WTC11 (cell line): ENCODE measurements around the gene DCTN1. TPM values are rescaled to one million over a fixed set of nuclear protein-coding genes. Genes with fewer than 3 reads are reported as not detected.

Source experiments
- ATAC-seq: fragments of 200-7000 bp; cut with Tn5 transposase; 2 replicates; pipeline ENCODE4 v1.10.0; 2021; ENCODE audit warnings: mild to moderate bottlenecking, moderate library complexity
- CTCF ChIA-PET: fragments of 300-600 bp; sonication (Branson Sonifier 250); formaldehyde crosslinking; loops from one replicate; lab custom pipeline; 2021; ENCODE audit warnings: antibody characterized with exemption; lab: Charles Lee
- POLR2A ChIA-PET: fragments of 350-600 bp; sonication (Branson Sonifier 250); formaldehyde crosslinking; loops from one replicate; lab custom pipeline; 2021; ENCODE audit warnings: antibody characterized with exemption; lab: Charles Lee
- DNase-seq: peaks from one replicate; pipeline ENCODE4 v3.0.0; 2021; ENCODE audit warnings: low spot score
- H3K27ac Mint-ChIP-seq: 2 replicates; pipeline ENCODE4 v1.8.0; 2021; ENCODE audit warnings: mixed read lengths
- H3K27me3 Mint-ChIP-seq: 2 replicates; pipeline ENCODE4 v1.8.0; 2021; ENCODE audit warnings: low read depth, mild to moderate bottlenecking, moderate library complexity, mixed read lengths
- H3K36me3 Mint-ChIP-seq: 2 replicates; pipeline ENCODE4 v1.8.0; 2021; ENCODE audit warnings: mixed read lengths
- H3K4me1 Mint-ChIP-seq: 2 replicates; pipeline ENCODE4 v1.8.0; 2022; ENCODE audit warnings: mixed read lengths
- H3K4me3 Mint-ChIP-seq: 2 replicates; pipeline ENCODE4 v1.8.0; 2021; ENCODE audit warnings: mild to moderate bottlenecking, moderate library complexity, mixed read lengths
- H3K9me3 Mint-ChIP-seq: 2 replicates; pipeline ENCODE4 v1.8.0; 2021; ENCODE audit warnings: mixed read lengths
- AFF4 ChIP-seq: sonication (generic); formaldehyde crosslinking; IDR thresholded peaks from 2 replicates; pipeline ENCODE4 v1.8.1; 2023; ENCODE audit warnings: mild to moderate bottlenecking, missing genetic modification reagents, borderline replicate concordance
- ATF3 ChIP-seq: sonication (generic); formaldehyde crosslinking; conservative IDR thresholded peaks from 2 replicates; pipeline ENCODE4 v1.8.1; 2022; ENCODE audit warnings: mild to moderate bottlenecking, missing genetic modification reagents
- ATF6 ChIP-seq: sonication (generic); formaldehyde crosslinking; IDR thresholded peaks from 2 replicates; pipeline ENCODE4 v1.8.1; 2023; ENCODE audit warnings: mild to moderate bottlenecking, missing genetic modification reagents
- ETV6 ChIP-seq: sonication (generic); formaldehyde crosslinking; IDR thresholded peaks from 2 replicates; pipeline ENCODE4 v1.8.1; 2022; ENCODE audit warnings: mild to moderate bottlenecking, missing genetic modification reagents
- FOXK1 ChIP-seq: sonication (generic); formaldehyde crosslinking; IDR thresholded peaks from 2 replicates; pipeline ENCODE4 v1.8.0; 2022; ENCODE audit warnings: mild to moderate bottlenecking, moderate library complexity, missing genetic modification reagents
- FOXP1 ChIP-seq: sonication (generic); formaldehyde crosslinking; IDR thresholded peaks from 2 replicates; pipeline ENCODE4 v1.8.0; 2022; ENCODE audit warnings: missing genetic modification reagents, mild to moderate bottlenecking, moderate library complexity, borderline replicate concordance
- GABPB1 ChIP-seq: sonication (generic); formaldehyde crosslinking; IDR thresholded peaks from 2 replicates; pipeline ENCODE4 v1.8.1; 2023; ENCODE audit warnings: mild to moderate bottlenecking, missing genetic modification reagents
- IRF2 ChIP-seq: sonication (generic); formaldehyde crosslinking; IDR thresholded peaks from 2 replicates; pipeline ENCODE4 v1.8.0; 2022; ENCODE audit warnings: low read depth, missing genetic modification reagents, borderline replicate concordance
- JUN ChIP-seq: sonication (generic); formaldehyde crosslinking; IDR thresholded peaks from 2 replicates; pipeline ENCODE4 v1.8.0; 2023; ENCODE audit warnings: mild to moderate bottlenecking, missing genetic modification reagents
- MLX ChIP-seq: sonication (generic); formaldehyde crosslinking; IDR thresholded peaks from 2 replicates; pipeline ENCODE4 v1.8.1; 2023; ENCODE audit warnings: mild to moderate bottlenecking, missing genetic modification reagents, moderate library complexity
- NFATC4 ChIP-seq: fragments of 250-450 bp; sonication (Bioruptor Pico); IDR thresholded peaks from 2 replicates; pipeline ENCODE4 v1.9.0; 2021; ENCODE audit warnings: mild to moderate bottlenecking
- NR2C2 ChIP-seq: sonication (generic); formaldehyde crosslinking; IDR thresholded peaks from 2 replicates; pipeline ENCODE4 v1.8.0; 2022; ENCODE audit warnings: mild to moderate bottlenecking, missing genetic modification reagents
- PRRX2 ChIP-seq: fragments of 250-450 bp; sonication (Bioruptor Pico); IDR thresholded peaks from 2 replicates; pipeline ENCODE4 v1.8.0; 2021; ENCODE audit warnings: mild to moderate bottlenecking
- RORB ChIP-seq: fragments of 250-450 bp; sonication (Bioruptor Pico); IDR thresholded peaks from 2 replicates; pipeline ENCODE4 v1.9.0; 2021; ENCODE audit warnings: mild to moderate bottlenecking
- SOX15 ChIP-seq: fragments of 250-450 bp; sonication (Bioruptor Pico); IDR thresholded peaks from 2 replicates; pipeline ENCODE4 v1.9.0; 2021; ENCODE audit warnings: mild to moderate bottlenecking
- ZBTB21 ChIP-seq: sonication (generic); formaldehyde crosslinking; IDR thresholded peaks from 2 replicates; pipeline ENCODE4 v1.8.1; 2023; ENCODE audit warnings: mild to moderate bottlenecking, missing genetic modification reagents, borderline replicate concordance
- ZBTB43 ChIP-seq: sonication (generic); formaldehyde crosslinking; IDR thresholded peaks from 2 replicates; pipeline ENCODE4 v1.8.1; 2023; ENCODE audit warnings: mild to moderate bottlenecking, missing genetic modification reagents
- ZNF138 ChIP-seq: sonication (generic); formaldehyde crosslinking; conservative IDR thresholded peaks from 2 replicates; pipeline ENCODE4 v1.8.1; 2022; ENCODE audit warnings: mild to moderate bottlenecking, moderate library complexity, missing genetic modification reagents
- ZNF219 ChIP-seq: sonication (generic); formaldehyde crosslinking; IDR thresholded peaks from 2 replicates; pipeline ENCODE4 v1.8.0; 2023; ENCODE audit warnings: missing genetic modification reagents, mild to moderate bottlenecking, borderline replicate concordance
- ZNF232 ChIP-seq: sonication (generic); formaldehyde crosslinking; IDR thresholded peaks from 2 replicates; pipeline ENCODE4 v1.8.0; 2022; ENCODE audit warnings: mild to moderate bottlenecking, missing genetic modification reagents
- ZNF317 ChIP-seq: sonication (generic); formaldehyde crosslinking; IDR thresholded peaks from 2 replicates; pipeline ENCODE4 v1.8.1; 2023; ENCODE audit warnings: low read depth, mild to moderate bottlenecking, moderate library complexity, missing genetic modification reagents, borderline replicate concordance
- ZNF416 ChIP-seq: fragments of 250-450 bp; sonication (Bioruptor Pico); IDR thresholded peaks from 2 replicates; pipeline ENCODE4 v1.9.0; 2021; ENCODE audit warnings: mild to moderate bottlenecking, inconsistent platforms
- total RNA-seq: library from RNA; stranded (reverse); gene quantifications from 3 replicates; pipeline ENCODE4 v1.2.3, GENCODE V29; 2021
- TF ChIP-seq, protein P1 (sequence below): sonication (generic); formaldehyde crosslinking; IDR thresholded peaks from 2 replicates; pipeline ENCODE4 v1.8.0; 2022; ENCODE audit warnings: mild to moderate bottlenecking, missing genetic modification reagents
- TF ChIP-seq, protein P2 (sequence below): fragments of 200-600 bp; IDR thresholded peaks from 2 replicates; pipeline ENCODE4 v1.8.0; 2022; ENCODE audit warnings: antibody characterized with exemption

Gene DCTN1
- total RNA-seq, 1 experiment from 2014 or later, result 179 TPM

DNA sequence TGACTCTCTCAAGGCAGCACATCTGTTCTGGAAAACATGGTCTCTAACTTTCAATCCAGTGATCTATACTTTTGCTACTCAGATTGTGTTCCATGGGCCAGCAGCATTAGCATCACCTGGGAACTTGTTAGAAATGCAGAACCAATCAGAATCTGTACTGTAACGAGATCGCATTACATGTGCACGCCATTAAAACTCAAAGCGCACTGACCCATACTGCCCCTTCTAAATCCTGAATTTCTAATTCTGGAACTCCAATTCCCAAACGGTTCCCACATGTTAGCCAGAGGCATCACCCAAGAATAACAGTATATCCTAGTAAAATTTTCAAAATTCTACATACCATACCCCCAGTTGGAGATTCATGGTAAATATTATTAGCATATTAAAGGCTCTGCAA, 10.5 kb upstream of the DCTN1 start:
- Mint-ChIP-seq H3K27ac (no peak overlapping the region), H3K27me3 (no peaks in the 10 kb centered on the region; the same call in none of the 2 replicates), H3K4me1 (peaks cover 4% of the 10 kb centered on the region; the same call in 1 of the 2 replicates), H3K9me3 (no peaks in the 10 kb centered on the region)
- ATAC-seq, result no peak
- no peak for DNase-seq
- ChIA-PET CTCF (interaction anchor here (0.9 to 3.3 kb wide), 21 partner anchors 8 to 270 kb away, joined by 3 to 36 read pairs (median 8); partner anchors contain the start of genes AUP1, CCDC142, DCTN1 and MOB1A), POLR2A (interaction anchor here (1.0 to 1.3 kb wide), 4 partner anchors 16 to 52 kb away, joined by 3 to 7 read pairs (median 5); no protein-coding TSS in a partner anchor)
- no peak for TF ChIP-seq NFATC4
- TF ChIP-seq ZNF317 (CRISPR knock-in tag), result no peak
- TF ChIP-seq ATF3 (CRISPR knock-in tag), result no peak
- TF ChIP-seq AFF4 (CRISPR knock-in tag), result no peak
- no peak for TF ChIP-seq IRF2 (CRISPR knock-in tag)
- no peak for TF ChIP-seq SOX15 (CRISPR knock-in tag)
- no peak for TF ChIP-seq PRRX2 (CRISPR knock-in tag)
- TF ChIP-seq NR2C2 (CRISPR knock-in tag), result no peak
- TF ChIP-seq, all 79 proteins: peak for 0
- Mint-ChIP-seq H3K4me3 (no peak overlapping the region; the same call in 1 of the 2 replicates), H3K36me3 (no peaks in the 10 kb centered on the region)

DNA sequence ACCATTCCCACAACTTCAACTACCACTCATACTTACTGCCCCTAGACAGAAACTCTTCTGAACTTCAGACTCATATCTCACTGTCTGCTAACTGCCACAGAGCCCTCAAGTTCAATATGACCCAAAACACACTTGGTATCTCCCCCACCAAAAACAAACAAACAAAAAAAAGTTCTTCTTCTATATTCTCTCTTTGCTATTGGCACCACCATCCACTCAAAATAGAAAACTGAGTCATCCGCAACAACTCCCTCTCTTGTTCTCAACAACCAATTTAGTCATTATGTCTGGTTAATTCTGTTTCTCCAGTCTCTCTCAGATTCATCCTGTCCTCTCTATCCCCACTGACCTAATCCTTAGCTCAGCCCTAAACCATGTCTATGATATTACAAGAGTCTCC, 7.2 kb upstream of the DCTN1 start:
- POLR2A ChIA-PET, result no interaction called here
- H3K27me3 Mint-ChIP-seq, result no peaks in the 10 kb centered on the region
- ATAC-seq (no peak), DNase-seq (no peak)
- H3K4me3 Mint-ChIP-seq, result no peak overlapping the region
- H3K4me1 Mint-ChIP-seq, result peaks cover 4% of the 10 kb centered on the region; the same call in 1 of the 2 replicates
- CTCF ChIA-PET, result no interaction called here
- no peaks in the 10 kb centered on the region for H3K36me3 Mint-ChIP-seq
- no peaks in the 10 kb centered on the region for H3K9me3 Mint-ChIP-seq
- H3K27ac Mint-ChIP-seq, result no peak overlapping the region
- TF ChIP-seq FOXP1, result no peak
- no peak for TF ChIP-seq JUN (CRISPR knock-in tag)
- no peak for TF ChIP-seq GABPB1 (CRISPR knock-in tag)
- TF ChIP-seq ZNF138 (CRISPR knock-in tag), result no peak
- no peak for TF ChIP-seq ATF6 (CRISPR knock-in tag)
- no peak for TF ChIP-seq RORB
- no peak for TF ChIP-seq ZNF232
- no peak for TF ChIP-seq FOXK1
- TF ChIP-seq, protein P1, sequence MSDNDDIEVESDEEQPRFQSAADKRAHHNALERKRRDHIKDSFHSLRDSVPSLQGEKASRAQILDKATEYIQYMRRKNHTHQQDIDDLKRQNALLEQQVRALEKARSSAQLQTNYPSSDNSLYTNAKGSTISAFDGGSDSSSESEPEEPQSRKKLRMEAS (CRISPR knock-in tag), result no peak
- no peak for TF ChIP-seq ZNF219
- TF ChIP-seq MLX (CRISPR knock-in tag), result no peak
- TF ChIP-seq, protein P2, sequence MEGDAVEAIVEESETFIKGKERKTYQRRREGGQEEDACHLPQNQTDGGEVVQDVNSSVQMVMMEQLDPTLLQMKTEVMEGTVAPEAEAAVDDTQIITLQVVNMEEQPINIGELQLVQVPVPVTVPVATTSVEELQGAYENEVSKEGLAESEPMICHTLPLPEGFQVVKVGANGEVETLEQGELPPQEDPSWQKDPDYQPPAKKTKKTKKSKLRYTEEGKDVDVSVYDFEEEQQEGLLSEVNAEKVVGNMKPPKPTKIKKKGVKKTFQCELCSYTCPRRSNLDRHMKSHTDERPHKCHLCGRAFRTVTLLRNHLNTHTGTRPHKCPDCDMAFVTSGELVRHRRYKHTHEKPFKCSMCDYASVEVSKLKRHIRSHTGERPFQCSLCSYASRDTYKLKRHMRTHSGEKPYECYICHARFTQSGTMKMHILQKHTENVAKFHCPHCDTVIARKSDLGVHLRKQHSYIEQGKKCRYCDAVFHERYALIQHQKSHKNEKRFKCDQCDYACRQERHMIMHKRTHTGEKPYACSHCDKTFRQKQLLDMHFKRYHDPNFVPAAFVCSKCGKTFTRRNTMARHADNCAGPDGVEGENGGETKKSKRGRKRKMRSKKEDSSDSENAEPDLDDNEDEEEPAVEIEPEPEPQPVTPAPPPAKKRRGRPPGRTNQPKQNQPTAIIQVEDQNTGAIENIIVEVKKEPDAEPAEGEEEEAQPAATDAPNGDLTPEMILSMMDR, result no peak
- no peak for TF ChIP-seq ETV6 (CRISPR knock-in tag)
- TF ChIP-seq ZBTB21 (CRISPR knock-in tag), result no peak
- no peak for TF ChIP-seq PRRX2 (CRISPR knock-in tag)
- no peak for TF ChIP-seq ZBTB43 (CRISPR knock-in tag)
- no peak for TF ChIP-seq ZNF416 (CRISPR knock-in tag)
